ENCODE data around the gene TMEM167B.
"Not testable (repeated sequence)": the region's sequence is repeated elsewhere in the genome, so short reads cannot be mapped to it uniquely, and the experiment has no call there.

The TMEM167B gene

GRCh38 chr1:109115685-109116084 is 25.1 kb downstream of the TMEM167B start:
- DNase-seq, result no peak

GRCh38 chr1:109116286-109116685 is 25.7 kb downstream of the TMEM167B start:
- DNase-seq, result no peak

GRCh38 chr1:109118089-109118488 is 27.5 kb downstream of the TMEM167B start:
- no peak for DNase-seq

DNA sequence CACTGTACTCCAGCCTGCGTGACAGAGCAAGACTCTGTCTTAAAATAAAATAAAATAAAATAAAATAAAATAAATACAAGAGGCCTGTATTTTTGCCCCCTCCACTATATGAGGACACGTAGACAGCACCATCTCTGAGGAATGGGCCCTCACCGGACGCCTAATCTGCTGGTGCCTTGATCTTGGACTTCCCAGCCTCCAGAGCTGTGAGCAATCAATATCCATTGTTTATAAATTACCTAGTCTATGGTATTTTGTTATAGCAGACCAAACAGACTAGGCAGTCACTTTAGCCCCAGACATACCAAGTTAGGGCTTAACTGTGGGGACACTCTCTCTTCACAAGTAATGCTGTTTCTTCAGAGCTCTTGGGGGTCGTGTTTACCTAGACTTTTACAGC is 29.8 kb downstream of the TMEM167B start:
- DNase-seq, result no peak

DNA sequence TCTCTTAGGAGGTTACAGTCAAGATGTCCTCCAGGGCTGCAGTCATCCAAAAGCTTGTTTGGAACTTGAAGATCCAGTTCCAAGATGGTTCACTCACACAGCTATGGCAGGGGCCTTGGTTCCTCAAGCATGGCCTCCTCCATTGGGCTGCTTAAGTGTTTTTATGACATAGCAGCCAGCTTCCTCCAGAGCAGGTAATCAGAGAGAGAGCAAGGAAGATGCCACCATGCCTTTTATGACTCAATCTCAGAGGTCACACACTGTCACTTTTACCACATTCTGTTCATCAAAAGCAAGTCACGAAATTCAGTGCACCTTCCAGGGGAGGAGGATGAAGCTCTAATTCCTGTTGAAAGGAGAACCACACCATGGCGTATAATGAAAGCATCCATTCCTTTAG is 40.5 kb downstream of the TMEM167B start:
- DNase-seq, result no peak

GRCh38 chr1:109131800-109132199 is 41.2 kb downstream of the TMEM167B start:
- DNase-seq, result no peak

DNA sequence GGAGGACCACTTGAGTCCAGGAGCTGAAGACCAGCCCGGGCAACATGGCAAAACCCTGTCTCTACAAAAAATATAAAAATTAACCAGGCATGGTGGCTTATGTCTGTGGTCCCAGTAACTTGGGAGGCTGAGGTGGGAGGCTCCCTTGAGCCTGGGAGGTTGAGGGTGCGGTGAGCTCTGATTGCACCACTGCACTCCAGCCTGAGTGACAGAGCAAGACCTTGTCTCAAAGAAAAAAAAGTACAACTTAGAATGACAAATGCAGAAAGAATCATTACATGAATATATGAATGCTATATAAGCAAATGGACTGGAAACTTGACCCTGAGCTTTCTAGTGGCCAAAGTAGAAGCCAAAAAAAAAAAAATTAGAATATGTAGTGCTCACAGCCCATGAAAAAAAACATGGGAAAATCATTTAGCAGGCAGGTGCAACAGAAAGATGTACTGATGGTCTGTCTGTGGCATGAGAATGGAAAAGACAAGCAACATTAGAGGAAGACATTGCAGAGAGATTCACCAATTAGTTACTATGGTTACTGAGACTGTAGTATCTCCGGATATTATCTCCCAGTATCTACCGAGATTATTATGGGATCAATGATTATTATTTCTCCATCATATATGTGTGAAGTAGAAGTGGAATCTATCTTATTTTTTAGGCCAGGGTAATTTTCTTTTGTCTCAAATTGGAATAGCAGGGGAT is 42.6 kb downstream of the TMEM167B start:
- DNase-seq, result no peak

- DNase-seq, result peak; percentile 3
Measured at GRCh38 chr1:109133815-109134214, 43.3 kb downstream of the TMEM167B start.

DNA sequence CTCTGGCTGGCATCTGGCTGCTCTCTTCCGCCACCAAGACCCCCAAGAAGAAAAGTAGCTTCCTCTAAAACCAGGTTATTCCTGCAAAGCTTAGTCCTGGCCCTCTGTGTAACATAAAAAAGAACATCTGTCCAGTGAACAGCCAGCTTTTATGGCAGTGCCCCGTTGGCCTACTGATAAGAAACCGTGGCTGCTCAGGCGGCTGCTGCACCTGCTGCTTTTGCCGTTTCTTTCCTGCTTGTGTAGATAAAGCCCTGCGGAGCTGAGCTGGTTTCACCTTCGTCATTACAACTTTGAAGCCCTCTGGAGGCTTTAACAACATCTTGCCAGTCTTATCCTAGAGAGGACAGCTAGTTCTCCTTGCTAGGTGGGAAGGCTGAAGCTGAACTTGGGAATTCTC is 43.9 kb downstream of the TMEM167B start:
- no peak for DNase-seq

DNA sequence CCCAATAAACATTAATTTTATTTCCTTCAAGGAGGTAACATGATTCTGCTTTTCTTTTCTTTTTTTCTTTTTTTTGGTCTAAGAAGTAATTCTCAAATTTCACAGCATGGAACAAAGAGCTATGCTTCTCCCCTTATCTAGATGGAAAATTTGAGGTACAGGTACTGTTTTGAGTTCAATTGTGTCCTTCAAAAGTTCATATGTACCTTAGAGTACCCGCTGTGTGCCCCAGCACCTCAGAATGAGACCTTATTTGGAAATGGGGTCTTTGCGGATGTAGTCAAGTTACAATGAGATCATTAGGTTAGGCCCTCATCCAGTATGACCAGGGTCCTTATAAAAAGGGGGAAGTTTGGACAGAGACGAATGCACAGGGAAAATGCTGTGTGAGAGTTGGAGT is 45.4 kb downstream of the TMEM167B start:
- no peak for DNase-seq

DNA sequence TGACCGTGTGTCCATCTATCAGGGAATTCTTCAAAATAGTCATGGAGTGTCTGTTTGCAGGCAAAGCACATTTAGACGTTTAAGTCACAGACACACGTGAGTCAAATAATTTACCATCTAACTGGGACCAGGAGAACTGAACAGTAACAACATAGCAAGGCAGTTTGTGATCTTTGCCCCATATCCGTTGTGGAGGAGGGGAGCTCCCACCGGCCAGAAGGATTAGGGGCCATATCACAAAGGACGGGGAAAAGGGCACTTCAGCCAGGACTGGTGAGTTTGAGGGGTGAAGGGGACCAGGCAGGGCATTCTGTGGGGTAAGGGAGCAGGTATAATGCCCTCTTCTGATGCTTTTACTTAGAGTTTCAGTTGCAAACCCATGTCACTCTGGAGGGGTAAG is 46.2 kb downstream of the TMEM167B start:
- DNase-seq, result no peak

GRCh38 chr1:109137958-109138357 is 47.4 kb downstream of the TMEM167B start:
- DNase-seq, result no peak

DNA sequence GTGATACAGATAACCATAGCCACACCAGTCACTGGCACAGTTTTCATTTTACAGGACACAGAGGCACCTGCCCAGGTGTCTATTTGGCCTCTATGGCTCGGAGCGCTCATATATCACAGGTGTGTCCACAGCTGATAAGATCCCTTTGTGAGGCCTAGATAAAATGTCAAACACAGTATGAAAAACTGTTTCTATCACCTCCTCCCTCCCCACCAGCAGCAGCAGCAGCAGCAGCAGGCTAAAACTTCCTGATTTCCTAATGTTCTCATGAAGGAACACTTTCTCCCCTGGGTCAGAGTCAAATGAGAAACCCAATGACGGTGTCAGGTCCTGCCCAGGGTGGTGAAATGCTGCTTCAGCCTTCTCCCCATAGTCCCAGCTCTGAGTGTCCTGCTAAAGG is 47.8 kb downstream of the TMEM167B start:
- DNase-seq, result no peak

DNA sequence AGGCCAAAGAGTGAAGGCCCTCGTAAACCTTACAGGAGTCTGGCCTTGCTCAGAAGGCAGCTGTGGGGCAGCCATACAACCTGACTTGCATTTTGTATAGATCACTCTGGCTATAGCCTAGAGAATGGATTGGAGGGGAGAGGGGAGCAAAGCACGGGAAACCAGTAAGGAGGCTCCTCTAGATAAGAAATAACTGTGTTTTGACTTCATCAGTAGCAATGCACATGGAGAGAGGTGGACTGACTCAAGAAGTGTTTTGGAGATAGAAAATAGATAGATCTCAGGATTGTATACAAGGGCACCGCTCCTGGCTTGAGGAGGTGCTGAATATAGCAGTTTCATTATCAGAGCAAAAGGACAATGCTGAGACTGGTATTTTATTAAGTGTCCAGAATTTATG is 49.8 kb downstream of the TMEM167B start:
- no peak for DNase-seq

DNA sequence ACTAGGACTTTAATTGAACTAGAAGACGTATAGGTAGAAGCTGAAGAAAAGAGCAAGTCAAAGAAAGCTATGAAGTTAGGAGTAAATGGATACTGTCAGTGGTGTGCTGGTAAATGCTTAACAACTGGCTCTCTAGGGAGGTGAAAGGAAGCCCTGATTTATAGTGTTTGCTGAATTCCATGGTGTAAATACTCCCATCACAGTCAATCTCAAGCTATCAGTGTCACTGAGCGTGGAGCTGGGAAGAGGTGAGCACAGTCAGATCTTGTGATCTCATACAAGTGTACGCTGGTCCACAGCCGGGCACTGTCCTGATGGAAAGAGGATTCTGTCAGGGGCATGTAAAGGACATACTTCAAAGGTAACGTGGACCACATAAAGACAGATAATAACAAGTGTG is 51.7 kb downstream of the TMEM167B start:
- DNase-seq, result no peak

DNA sequence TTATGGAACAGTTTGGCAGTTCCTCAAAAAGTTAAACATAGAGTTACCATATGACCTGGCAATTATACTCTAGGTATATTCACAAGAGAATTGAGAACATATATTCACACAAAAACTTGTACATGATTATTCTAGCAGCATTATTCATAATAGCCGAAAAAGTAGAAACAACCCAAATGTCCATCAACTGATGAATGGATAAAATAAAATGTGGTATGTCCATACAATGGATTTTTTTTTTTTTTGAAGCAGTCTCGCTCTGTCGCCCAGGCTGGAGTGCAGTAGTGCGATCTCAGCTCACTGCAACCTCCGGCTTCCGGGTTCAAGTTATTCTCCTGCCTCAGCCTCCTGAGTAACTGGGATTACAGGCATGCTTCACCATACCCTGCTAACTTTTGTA is 52.2 kb downstream of the TMEM167B start:
- DNase-seq, result not testable (repeated sequence)
